GM18517 (cell line): ENCODE measurements around the gene IL3RA.
"Not testable (repeated sequence)": the region's sequence is repeated elsewhere in the genome, so short reads cannot be mapped to it uniquely, and the experiment has no call there.

Experiments used
- ATAC-seq: cut with Tn5 transposase; IDR thresholded peaks from one replicate; pipeline ENCODE4 v1.9.1; 2021; ENCODE audit warnings: mild to moderate bottlenecking, moderate library complexity; ENCODE audit not compliant: unreplicated experiment

IL3RA gene

GRCh38 chrX:1421433-1422134 lies 85.0 kb downstream of the IL3RA start:
- ATAC-seq, result no peak

GRCh38 chrX:1422135-1422465 lies 85.5 kb downstream of the IL3RA start:
- ATAC-seq, result no peak

- no peak for ATAC-seq
Measured at GRCh38 chrX:1423215-1423614, 86.6 kb downstream of the IL3RA start.

- ATAC-seq, result no peak
Measured at GRCh38 chrX:1424147-1424851, 87.7 kb downstream of the IL3RA start.

GRCh38 chrX:1425381-1425780 lies 88.8 kb downstream of the IL3RA start:
- ATAC-seq, result no peak

GRCh38 chrX:1426321-1426720 lies 89.7 kb downstream of the IL3RA start:
- ATAC-seq, result not testable (repeated sequence)

- ATAC-seq, result no peak
Measured at GRCh38 chrX:1427756-1428155, 91.2 kb downstream of the IL3RA start.

GRCh38 chrX:1430451-1430850 lies 93.9 kb downstream of the IL3RA start:
- no peak for ATAC-seq
